Neural progenitor cell (in vitro differentiated cells): Measurements from ENCODE around the gene PTPRJ.

ENCODE experiments used
- EZH2 ChIP-seq: fragments of 200-600 bp; sonication (generic); IDR thresholded peaks from 2 replicates; pipeline ENCODE4 v1.6.1; 2017; ENCODE audit warnings: antibody characterized with exemption, mild to moderate bottlenecking, moderate library complexity
- EZH2phosphoT487 ChIP-seq: fragments of 200-600 bp; sonication (generic); IDR thresholded peaks from 2 replicates; pipeline ENCODE4 v1.6.1; 2017; ENCODE audit warnings: antibody characterized with exemption
- TF ChIP-seq, protein P1 (sequence below): fragments of 200-600 bp; sonication (generic); IDR thresholded peaks from 2 replicates; pipeline ENCODE4 v1.5.1; 2017; ENCODE audit warnings: antibody characterized with exemption, mild to moderate bottlenecking

DNA sequence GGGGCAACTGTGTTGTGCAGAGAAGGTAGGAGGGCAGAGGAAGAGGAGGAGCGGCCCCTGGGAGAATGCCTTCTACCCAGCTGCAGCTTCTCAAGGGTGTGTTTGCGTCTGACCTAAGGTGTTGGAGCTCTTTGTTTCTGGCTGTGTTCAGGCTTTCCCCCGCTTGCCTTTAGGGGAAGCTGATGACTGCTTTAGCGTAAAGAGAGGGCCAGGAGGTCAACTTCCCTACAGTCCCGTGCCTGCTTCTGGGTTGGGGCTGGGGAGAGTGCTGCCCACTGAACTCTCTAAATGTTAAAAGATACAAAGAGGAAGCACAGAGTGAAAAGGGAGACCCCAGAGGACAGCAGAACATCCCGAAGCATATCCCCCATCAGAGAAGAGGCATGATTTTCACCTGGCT lies 99.2 kb downstream of the PTPRJ start:
- TF ChIP-seq, protein P1, sequence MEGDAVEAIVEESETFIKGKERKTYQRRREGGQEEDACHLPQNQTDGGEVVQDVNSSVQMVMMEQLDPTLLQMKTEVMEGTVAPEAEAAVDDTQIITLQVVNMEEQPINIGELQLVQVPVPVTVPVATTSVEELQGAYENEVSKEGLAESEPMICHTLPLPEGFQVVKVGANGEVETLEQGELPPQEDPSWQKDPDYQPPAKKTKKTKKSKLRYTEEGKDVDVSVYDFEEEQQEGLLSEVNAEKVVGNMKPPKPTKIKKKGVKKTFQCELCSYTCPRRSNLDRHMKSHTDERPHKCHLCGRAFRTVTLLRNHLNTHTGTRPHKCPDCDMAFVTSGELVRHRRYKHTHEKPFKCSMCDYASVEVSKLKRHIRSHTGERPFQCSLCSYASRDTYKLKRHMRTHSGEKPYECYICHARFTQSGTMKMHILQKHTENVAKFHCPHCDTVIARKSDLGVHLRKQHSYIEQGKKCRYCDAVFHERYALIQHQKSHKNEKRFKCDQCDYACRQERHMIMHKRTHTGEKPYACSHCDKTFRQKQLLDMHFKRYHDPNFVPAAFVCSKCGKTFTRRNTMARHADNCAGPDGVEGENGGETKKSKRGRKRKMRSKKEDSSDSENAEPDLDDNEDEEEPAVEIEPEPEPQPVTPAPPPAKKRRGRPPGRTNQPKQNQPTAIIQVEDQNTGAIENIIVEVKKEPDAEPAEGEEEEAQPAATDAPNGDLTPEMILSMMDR, result no peak
- TF ChIP-seq EZH2, result no peak
- TF ChIP-seq EZH2phosphoT487, result no peak
